HG03139 (cell line): Measurements from ENCODE around the gene TLE5.
"Not testable (repeated sequence)": the region's sequence is repeated elsewhere in the genome, so short reads cannot be mapped to it uniquely, and the experiment has no call there.

Source experiments
- ATAC-seq: cut with Tn5 transposase; IDR thresholded peaks from one replicate; pipeline ENCODE4 v1.9.1; 2021; ENCODE audit not compliant: unreplicated experiment

The TLE5 gene

DNA sequence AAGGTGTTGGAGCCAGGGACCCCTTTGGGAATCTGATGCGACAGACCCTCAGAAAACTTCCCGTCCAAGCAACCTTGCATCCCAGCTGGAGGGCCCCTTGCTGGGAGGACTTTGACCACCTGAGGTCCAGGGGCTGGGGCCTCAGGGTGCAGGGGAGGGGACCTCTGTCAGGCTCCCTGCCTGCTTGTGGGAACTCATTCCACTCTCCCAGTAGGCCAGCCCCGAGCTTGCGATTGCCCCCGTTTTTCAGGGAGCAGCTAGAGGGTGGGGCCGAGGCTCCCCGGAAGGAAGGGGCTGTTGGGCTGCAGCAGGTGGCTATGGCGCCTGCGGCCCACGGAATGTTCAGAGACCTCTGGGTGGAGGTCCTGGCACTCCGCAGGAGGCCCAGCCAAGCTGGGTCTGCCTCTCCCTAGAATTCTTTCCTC is 34.6 kb upstream of the TLE5 start:
- no peak for ATAC-seq

DNA sequence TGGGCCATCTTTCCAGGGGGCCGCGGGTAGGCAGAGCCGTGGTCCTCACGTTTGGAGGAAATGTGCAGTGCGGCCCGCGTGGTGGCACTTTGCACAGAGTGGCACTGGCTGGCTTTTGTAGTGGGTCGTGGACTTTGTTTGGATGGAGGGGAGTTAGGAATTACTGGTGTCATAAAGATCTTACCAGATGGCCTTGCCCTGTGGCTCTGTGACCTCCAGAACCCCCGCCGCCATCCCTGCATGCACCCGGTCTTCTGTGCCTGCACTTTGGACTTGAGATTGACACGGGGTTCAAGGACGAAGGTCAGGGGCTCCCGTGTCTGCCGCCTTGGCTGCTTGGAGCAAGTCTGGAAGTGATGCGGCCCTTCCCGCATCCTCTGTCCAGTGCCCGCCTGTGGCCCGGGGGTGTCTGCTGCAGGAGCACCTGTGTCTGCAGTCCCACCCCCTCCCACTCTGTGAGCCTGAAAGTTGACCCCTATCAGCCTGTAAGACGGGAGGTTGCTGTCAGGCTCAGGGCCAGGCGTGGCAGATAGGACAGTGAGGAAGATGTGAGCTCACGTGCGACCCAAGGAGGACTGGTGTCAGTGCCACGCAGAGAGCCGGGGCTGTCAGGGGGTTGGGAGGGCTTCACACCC is 34.1 kb upstream of the TLE5 start:
- ATAC-seq: no peak

DNA sequence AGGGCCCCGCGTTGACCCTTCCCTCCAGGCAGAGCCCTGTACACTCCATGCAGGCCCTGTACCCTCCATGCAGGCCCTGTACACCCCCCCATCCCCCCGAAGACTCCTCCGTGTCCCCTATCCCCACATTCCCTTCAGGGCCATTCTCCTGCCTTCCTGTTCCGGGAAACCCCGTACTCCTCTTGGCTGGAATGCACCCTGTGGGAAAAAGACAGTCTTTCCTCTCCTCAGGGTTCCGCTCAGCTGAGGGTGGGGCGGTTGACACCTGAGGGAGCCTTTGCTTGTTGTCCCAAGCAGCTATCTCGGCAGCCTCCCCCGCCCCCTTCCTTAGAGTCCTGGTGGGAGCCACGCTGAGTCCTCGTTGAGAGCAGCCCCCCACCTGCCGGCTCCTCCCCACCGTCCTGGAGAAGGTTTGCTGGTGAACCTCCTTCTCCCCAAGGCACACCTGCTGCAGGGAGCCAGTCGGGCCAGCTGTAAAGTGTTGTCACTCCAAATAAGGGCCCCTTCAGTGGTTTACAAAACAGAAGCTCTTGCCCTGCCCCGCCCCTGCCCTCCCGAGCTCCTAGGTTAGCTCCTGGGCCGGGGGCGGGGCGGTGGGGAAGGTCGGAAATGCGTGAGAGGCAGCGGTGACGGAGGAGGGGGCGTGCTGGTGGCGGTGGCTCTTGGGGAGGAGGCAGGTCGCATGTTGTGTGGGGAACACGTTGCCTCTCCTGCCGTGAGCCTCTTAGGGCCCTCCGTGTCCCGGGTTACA is 33.3 kb upstream of the TLE5 start:
- no peak for ATAC-seq

DNA sequence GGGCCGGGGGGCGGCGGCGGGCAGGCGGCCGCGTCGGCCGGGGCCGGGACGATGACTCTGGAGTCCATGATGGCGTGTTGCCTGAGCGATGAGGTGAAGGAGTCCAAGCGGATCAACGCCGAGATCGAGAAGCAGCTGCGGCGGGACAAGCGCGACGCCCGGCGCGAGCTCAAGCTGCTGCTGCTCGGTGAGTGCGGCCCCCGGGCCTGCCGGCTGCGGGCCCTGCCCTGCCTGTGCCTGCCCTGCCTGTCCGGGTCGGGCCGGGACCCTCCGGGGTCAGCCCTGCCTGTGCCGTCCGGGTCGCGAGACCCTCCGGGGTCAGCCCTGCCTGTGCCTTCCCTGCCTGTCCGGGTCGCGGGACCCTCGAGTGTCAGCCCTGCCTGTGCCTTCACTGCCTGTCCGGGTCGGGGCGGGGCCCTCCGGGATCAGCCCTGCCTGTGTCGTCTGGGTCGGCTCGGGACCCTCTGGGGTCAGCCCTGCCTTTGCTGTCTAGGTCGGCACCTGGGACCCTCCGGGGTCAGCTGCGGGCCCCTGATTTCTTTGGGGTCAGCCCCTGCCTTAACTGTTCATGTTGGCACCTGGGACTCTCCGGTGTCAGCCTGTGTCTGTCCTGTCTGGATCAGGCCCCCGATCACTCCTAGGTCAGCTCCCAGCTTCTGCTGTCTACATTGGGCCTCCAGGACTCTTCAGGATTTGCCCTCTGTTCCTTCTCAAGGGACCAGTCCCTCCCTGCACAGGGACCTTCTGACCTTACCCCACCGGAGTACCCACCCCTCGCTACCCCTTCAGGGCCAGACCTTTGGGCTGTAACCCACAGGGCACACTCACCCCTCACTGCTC is 32.5 kb upstream of the TLE5 start:
- ATAC-seq: no peak

GRCh38 chr19:3089299-3089855 is 27.1 kb upstream of the TLE5 start:
- not testable (repeated sequence) for ATAC-seq

- no peak for ATAC-seq
Measured at GRCh38 chr19:3087769-3088168, 25.5 kb upstream of the TLE5 start.

- no peak for ATAC-seq
Measured at GRCh38 chr19:3084943-3085342, 22.6 kb upstream of the TLE5 start.

DNA sequence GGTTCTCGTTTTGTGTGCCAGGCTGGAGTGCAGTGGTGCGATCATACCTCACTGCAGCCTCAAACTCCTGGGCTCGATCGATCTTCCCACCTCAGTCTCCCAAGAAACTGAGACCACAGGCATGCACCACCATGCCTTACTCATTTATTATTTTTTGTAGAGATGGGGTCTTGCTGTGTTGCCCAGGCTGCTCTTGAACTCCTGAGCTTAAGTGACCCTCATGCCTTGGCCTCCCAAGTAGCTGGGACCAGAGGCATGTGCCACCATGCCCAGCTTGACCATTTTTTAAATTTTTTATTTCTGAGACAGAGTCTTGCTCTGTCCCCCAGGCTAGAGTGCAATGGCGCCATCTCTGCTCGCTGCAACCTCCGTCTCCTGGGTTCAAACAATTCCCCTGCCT is 21.7 kb upstream of the TLE5 start:
- ATAC-seq: no peak

- no peak for ATAC-seq
Measured at GRCh38 chr19:3082331-3082730, 20.0 kb upstream of the TLE5 start.

DNA sequence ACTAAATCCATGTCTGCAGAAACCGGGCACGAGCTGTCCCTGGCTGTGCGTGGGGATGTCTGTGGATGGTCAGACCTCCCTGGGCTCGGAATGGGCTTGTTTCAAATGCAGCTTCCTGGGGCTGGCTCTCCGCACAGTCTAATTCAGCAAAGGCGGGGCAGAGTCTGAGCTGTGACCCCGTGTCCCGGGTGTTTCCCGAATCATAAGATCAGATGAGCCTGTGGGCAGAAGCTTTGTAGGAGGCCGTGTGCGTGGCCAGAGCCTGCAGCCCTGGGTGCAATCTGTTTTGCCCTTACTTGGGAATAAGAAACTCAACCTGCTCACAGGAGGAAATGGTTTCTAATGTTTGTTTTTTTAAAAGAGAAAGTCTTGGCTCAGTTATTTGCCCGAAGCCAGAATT is 18.0 kb upstream of the TLE5 start:
- ATAC-seq: no peak

- no peak for ATAC-seq
Measured at GRCh38 chr19:3079578-3079977, 17.3 kb upstream of the TLE5 start.

DNA sequence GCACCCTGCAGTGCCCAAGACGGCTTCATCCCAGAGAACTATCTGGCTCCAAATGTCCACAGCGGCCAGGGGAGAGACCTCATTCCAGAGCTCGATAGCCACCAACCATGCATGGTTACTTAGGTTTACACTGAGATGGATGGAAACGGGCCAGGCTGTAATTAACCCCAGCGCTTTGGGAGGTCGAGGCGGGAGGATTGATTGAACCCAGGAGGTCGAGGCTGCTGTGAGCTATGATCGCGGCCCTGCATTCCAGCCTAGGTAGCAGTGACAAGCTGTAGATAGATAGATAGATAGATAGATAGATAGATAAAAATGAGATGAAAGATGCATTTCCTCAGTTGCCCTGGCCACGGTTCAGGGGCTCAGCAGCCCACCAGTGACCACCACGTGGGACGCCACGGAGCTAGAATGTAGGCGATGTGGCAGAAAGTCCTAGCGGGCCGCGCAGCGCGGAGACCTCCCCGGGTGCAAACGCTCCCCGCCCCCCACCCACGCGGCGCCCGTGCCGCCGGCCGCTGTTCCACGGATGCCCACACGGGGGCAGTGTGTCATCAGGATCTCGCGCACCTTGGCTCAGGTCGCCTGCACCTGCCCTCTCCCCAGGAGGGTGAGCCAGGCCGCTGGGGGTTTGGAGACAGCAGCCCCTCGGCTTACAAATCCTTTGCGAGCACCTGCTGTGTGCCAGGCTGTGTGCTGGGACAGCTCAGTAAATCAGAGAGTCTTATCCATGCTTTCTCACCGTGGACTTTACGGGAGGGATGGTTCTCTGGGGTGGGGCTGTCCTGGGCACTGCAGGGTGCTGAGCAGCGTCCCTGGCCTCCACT is 13.5 kb upstream of the TLE5 start:
- no peak for ATAC-seq

DNA sequence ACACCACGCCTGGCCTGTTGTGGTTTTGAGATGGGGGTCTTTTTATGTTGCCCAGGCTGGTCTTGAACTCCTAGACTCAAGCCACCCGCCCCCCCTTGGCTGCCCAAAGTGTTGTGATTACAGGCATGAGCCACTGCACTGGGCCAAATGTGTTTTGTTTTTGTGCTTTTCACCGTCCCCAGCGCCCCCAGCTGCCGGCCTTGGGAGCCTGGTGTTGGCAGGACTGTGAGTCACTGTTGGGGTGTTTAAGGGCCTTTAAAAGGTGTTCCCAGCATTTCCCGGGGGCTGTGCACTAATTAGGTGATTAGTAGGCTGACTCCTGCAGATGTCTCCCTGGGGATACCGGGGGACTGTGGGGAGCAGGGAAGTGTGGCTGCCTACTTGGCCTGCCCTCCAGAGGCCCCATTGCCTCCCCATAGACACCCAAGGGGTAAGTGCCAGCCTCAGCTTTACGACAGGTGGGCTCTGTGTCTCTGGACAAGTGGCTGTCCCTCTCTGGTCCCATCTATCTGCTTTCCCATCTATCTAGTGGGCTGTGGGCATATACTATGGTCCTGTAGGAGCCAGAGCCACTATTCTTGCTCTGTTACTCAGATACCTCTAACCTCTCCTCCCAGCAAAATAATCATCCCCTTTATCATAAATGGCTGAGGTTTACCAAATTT is 11.8 kb upstream of the TLE5 start:
- ATAC-seq: no peak

- no peak for ATAC-seq
Measured at GRCh38 chr19:3073159-3073563, 10.9 kb upstream of the TLE5 start.

GRCh38 chr19:3071768-3072167 is 9.5 kb upstream of the TLE5 start:
- ATAC-seq: no peak

DNA sequence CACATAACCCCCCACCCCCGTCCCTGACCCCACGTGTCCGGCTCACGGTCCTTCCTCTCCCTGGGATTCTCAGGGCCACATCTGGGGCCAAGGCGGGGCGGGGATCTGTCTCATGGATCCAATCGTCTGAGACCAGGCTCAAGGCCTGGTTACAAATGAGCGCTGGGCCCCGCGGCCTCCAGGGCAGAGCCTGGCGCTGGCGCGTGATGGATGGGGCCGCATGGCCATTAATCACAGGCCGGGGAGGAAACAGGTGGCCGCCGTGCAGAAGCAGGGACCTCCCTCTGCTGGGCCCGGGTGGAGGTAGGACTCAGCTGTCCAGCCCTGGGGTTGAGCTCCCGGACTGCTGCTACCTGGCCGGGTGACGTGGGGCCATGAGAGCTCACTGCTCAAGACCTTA is 5.8 kb upstream of the TLE5 start:
- no peak for ATAC-seq

GRCh38 chr19:3067563-3067962 is 5.3 kb upstream of the TLE5 start:
- ATAC-seq: no peak

- no peak for ATAC-seq
Measured at GRCh38 chr19:3066482-3067049, 4.3 kb upstream of the TLE5 start.

GRCh38 chr19:3065675-3066357 is 3.5 kb upstream of the TLE5 start:
- no peak for ATAC-seq
